Activated CD8-positive, alpha-beta T cell treated with anti-CD3 and anti-CD28 coated beads, Interleukin-2, amount 10 ng/mL, durations not matched to agents 7 days and 5 days (primary cell): Measurements from ENCODE around the gene TRIM14. TPM values are rescaled to one million over a fixed set of nuclear protein-coding genes. Genes with fewer than 3 reads are reported as not detected.
"Not testable (repeated sequence)": the region's sequence is repeated elsewhere in the genome, so short reads cannot be mapped to it uniquely, and the experiment has no call there.

Source experiments
- ATAC-seq: fragments of 150-1000 bp; cut with Tn5 transposase; one replicate; pipeline ENCODE4 v1.10.0; 2021; ENCODE audit warnings: moderate library complexity
- CTCF ChIA-PET: fragments of 350-600 bp; sonication (Branson Sonifier 250); formaldehyde crosslinking; loops from one replicate; lab custom pipeline; 2021; ENCODE audit warnings: antibody characterized with exemption; lab: Charles Lee
- POLR2A ChIA-PET: fragments of 350-600 bp; sonication (Branson Sonifier 250); formaldehyde crosslinking; loops from one replicate; lab custom pipeline; 2021; ENCODE audit warnings: antibody characterized with exemption; lab: Charles Lee
- DNase-seq: peaks from one replicate; pipeline ENCODE4 v3.0.0-alpha.2; 2020
- H3K27ac Mint-ChIP-seq: one replicate; pipeline ENCODE4 v1.8.0; 2021; ENCODE audit warnings: mild to moderate bottlenecking, mixed read lengths
- H3K27me3 Mint-ChIP-seq: one replicate; pipeline ENCODE4 v1.8.0; 2021; ENCODE audit warnings: low read depth, mixed read lengths
- H3K36me3 Mint-ChIP-seq: one replicate; pipeline ENCODE4 v1.8.0; 2021; ENCODE audit warnings: low read depth, mixed read lengths
- H3K4me1 Mint-ChIP-seq: one replicate; pipeline ENCODE4 v1.8.0; 2021; ENCODE audit warnings: low read depth, mixed read lengths
- H3K4me3 Mint-ChIP-seq: one replicate; pipeline ENCODE4 v1.8.0; 2021; ENCODE audit warnings: mild to moderate bottlenecking, mixed read lengths
- H3K9me3 Mint-ChIP-seq: one replicate; pipeline ENCODE4 v1.8.0; 2022; ENCODE audit warnings: mixed read lengths; ENCODE audit not compliant: insufficient read depth
- total RNA-seq, 2 experiments: library from RNA; stranded (reverse); gene quantifications; one replicate each; pipeline ENCODE4 v1.2.3, GENCODE V29; 2021

Gene TRIM14
- total RNA-seq, 2 experiments from 2014 or later = 85.2 to 90.5 TPM

DNA sequence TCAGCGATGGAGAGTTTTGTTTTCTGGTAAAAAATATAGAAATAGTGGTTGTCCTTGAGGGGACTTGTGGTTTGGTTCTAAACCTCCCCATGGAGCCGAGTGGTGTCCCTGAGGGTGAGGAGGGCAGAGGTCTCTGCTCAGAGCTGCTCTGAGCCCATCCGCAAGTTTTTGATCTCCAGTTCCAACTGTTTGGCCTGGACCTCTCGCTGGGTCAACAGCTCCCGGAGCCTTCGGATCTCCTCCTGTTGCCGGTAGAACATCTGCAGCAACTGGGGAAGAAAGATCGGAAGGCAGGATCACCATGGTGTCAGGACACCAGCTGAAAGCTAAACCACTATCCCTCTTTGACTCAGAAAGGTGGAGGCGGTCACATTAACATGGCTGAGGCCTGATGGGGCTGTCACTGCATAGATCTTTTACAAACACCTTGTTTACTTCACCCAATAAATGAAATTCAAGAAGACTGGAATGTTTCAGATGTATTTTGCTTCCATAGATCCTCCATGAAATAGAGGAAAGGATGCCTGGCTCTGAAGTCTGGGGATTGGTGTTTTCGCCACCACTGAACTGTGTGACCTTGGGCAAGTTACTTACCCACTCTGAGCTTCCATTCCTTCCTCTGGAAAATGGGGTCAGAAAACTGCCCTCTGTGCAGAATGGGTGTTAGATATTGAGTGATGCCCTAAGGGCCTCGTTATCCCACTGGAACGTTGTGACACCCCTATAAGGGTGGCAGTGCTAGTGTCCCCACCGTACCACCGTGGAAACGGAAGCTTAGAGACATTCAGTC lies 5.8 kb upstream of the TRIM14 start:
- Mint-ChIP-seq H3K9me3 (no peaks in the 10 kb centered on the region), H3K36me3 (peaks cover 18% of the 10 kb centered on the region), H3K4me1 (peaks cover 28% of the 10 kb centered on the region), H3K4me3 (no peak overlapping the region), H3K27ac (no peak overlapping the region), H3K27me3 (no peaks in the 10 kb centered on the region)
- CTCF ChIA-PET = interaction anchor here (1.4 kb wide), 1 partner anchor 80 kb away, joined by 4 read pairs; no protein-coding TSS in a partner anchor
- DNase-seq (no peak), ATAC-seq (no peak)
- POLR2A ChIA-PET = no interaction called here

DNA sequence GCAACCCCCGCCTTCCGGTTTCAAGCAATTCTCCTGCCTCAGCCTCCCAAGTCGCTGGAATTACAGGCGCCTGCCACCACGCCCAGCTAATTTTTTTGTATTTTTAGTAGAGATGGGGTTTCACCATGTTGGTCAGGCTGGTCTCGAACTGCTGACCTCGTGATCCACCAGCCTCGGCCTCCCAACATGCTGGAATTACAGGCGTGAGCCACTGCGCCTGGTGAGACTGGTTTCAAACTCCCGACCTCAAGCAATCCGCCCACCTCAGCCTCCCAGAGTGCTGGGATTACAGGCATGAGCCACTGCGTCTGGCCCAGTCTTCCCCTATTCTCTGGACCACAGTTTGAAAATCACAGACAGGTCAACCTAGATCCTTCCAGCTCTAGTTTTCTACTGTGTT lies 5.1 kb upstream of the TRIM14 start:
- Mint-ChIP-seq H3K4me1 (peaks cover 27% of the 10 kb centered on the region), H3K36me3 (peaks cover 14% of the 10 kb centered on the region)
- H3K4me3 Mint-ChIP-seq, DNase-seq, ATAC-seq, H3K27ac Mint-ChIP-seq, H3K27me3 Mint-ChIP-seq, POLR2A ChIA-PET, H3K9me3 Mint-ChIP-seq: not testable (repeated sequence)
- CTCF ChIA-PET = interaction anchor here (1.4 to 1.8 kb wide), 2 partner anchors 50 to 81 kb away, joined by 4 to 5 read pairs; no protein-coding TSS in a partner anchor

DNA sequence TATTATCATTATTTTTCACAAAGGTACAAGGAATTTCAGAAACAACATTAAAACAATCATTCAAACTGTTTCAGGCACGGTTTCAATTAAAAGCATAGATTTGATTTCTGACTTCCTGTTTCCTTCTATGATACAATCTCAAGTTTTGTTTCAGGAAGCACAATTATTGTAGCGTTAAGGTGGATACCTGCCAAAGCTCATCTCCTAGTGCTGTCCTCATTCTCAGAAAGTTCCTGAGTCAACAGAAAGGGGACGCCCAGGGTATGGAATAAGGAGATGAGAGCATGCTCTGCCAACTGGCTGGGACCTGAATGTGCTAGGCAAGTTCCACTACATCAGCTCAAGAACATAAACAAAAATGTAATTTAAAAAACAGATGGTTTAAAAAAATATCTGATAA lies 2.0 kb upstream of the TRIM14 start:
- ATAC-seq = no peak
- Mint-ChIP-seq H3K4me1 (peaks cover 40% of the 10 kb centered on the region), H3K4me3 (peak overlapping the region; percentile 83), H3K27me3 (no peaks in the 10 kb centered on the region), H3K9me3 (no peaks in the 10 kb centered on the region), H3K27ac (no peak overlapping the region), H3K36me3 (peaks cover 30% of the 10 kb centered on the region)
- ChIA-PET CTCF (interaction anchor here (0.7 to 3.5 kb wide), 8 partner anchors 8 to 139 kb away, joined by 3 to 11 read pairs (median 4); partner anchors contain the start of gene CORO2A), POLR2A (interaction anchor here (1.2 to 3.3 kb wide), 3 partner anchors 19 to 135 kb away, joined by 3 to 17 read pairs (median 11); partner anchors contain the start of gene TBC1D2)
- DNase-seq = no peak

DNA sequence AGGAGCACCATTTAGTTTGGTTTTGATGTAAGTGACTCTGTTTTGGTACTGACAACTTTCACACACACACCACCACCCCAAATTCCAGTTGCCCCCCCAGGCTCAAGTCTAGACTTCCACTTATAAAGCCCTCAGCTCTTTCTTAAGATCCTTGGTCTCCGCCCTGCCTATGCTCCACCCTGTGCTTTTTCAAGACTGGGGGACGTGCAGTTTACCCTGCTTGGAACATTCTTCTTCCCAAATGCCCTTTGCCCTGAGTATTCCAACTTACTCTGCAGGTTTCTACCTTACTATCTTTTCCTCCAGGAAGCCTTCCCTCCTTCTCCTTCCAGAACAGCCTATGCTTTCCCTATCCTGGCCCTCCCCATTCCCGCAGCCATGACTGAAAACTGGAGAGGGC lies 1.5 kb upstream of the TRIM14 start:
- H3K27me3 Mint-ChIP-seq = no peaks in the 10 kb centered on the region
- peaks cover 42% of the 10 kb centered on the region for H3K4me1 Mint-ChIP-seq
- DNase-seq (no peak), ATAC-seq (no peak)
- H3K9me3 Mint-ChIP-seq = no peaks in the 10 kb centered on the region
- peak overlapping the region; percentile 83 for H3K4me3 Mint-ChIP-seq
- ChIA-PET POLR2A (interaction anchor here (0.6 to 3.3 kb wide), 5 partner anchors 12 to 136 kb away, joined by 3 to 17 read pairs (median 3); partner anchors contain the start of gene TBC1D2), CTCF (interaction anchor here (0.7 to 3.5 kb wide), 6 partner anchors 9 to 140 kb away, joined by 3 to 11 read pairs (median 4); no protein-coding TSS in a partner anchor)
- H3K36me3 Mint-ChIP-seq = peaks cover 32% of the 10 kb centered on the region
- peak overlapping the region; percentile 83 for H3K27ac Mint-ChIP-seq

DNA sequence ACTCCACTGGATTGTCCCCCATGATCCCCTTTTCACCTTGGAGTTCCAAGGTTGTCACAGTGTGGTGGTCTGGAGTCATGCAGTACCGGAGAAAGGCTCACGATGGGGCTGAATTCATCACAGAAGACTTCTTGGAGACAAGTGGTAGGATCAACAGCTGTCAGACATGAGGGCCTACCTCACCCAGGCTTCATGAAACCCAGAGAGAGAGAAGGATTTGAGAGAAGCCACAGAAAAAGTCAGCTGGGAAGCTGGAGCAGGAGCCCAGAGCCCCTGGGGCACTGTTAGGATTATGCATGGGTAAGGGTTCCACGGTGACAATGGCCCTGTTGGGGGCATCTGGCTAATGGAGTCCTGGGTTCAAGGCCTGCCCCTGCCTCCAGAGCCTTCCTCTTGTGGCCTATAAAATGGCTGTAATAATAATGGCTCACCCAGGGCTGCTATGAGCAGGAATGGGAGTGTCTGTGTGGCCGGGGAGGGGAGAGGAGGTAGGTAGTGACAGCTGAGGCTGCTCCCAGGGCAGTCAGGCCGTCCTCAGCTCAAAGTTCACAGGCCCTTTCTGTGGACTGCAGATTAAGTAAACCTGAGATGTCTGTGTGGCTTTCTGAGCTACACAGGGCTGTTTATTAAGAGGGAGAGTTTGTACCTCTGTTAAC lies 910 bp downstream of the TRIM14 start:
- Mint-ChIP-seq H3K9me3 (no peaks in the 10 kb centered on the region), H3K4me3 (peak overlapping the region; percentile 83), H3K27me3 (no peaks in the 10 kb centered on the region), H3K4me1 (peaks cover 48% of the 10 kb centered on the region), H3K27ac (peak overlapping the region; percentile 92), H3K36me3 (peaks cover 43% of the 10 kb centered on the region)
- ATAC-seq (peak; percentile 75), DNase-seq (peak; percentile 77)
- ChIA-PET POLR2A (interaction anchor here (0.6 to 2.8 kb wide), 17 partner anchors 9 to 196 kb away, joined by 3 to 49 read pairs (median 4); partner anchors contain the start of genes NANS, TBC1D2 and TRMO), CTCF (interaction anchor here (0.6 to 2.7 kb wide), 26 partner anchors 9 to 195 kb away, joined by 3 to 50 read pairs (median 6); partner anchors contain the start of genes CORO2A, NANS and TBC1D2)

DNA sequence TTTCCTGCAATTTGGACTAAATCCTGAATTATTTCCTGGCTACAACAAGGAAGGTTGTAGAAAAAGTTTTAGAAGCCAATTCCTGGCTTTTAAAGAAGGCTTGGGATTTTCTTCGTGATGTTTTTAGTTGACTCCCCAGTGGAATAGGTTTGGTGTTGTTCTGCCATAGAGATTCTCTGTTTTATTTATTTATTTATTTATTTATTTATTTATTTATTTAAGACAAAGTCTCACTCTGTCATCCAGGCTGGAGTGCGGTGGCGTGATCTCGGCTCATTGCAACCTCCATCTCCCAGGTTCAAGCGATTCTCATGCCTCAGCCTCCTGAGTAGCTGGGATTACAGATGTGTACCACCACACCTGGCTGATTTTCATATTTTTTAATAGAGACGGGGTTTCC lies 1.9 kb downstream of the TRIM14 start:
- peaks cover 54% of the 10 kb centered on the region for H3K4me1 Mint-ChIP-seq
- H3K9me3 Mint-ChIP-seq, H3K27me3 Mint-ChIP-seq, ATAC-seq, DNase-seq, H3K27ac Mint-ChIP-seq: not testable (repeated sequence)
- H3K4me3 Mint-ChIP-seq = peak overlapping the region; percentile 10
- POLR2A ChIA-PET = interaction anchor here (1.0 to 2.8 kb wide), 5 partner anchors 8 to 139 kb away, joined by 3 to 49 read pairs (median 19); partner anchors contain the start of genes CORO2A and TBC1D2
- H3K36me3 Mint-ChIP-seq = peaks cover 47% of the 10 kb centered on the region
- CTCF ChIA-PET = interaction anchor here (1.3 to 2.7 kb wide), 5 partner anchors 8 to 139 kb away, joined by 3 to 50 read pairs (median 39); partner anchors contain the start of gene TBC1D2

DNA sequence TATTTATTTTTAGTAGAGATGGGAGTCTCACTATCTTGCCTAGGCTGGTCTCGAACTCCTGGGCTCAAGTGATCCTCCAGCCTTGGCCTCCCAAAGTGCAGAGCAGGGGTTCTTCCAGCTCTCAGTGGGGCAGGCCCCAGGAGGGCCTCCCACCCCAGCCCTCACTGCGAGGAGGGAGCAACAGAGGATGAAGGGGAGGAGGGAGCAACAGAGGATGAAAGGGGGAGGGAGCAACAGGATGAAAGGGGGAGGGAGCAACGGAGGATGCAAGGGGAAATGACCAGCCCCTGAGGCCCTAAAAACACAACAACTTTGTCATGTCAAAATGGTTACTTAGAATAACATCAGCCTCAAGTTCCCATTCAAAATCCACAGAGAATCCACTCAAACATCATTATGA lies 10.0 kb downstream of the TRIM14 start:
- Mint-ChIP-seq H3K4me1 (peaks cover 80% of the 10 kb centered on the region), H3K27ac (peak overlapping the region; percentile 95), H3K27me3 (no peaks in the 10 kb centered on the region), H3K36me3 (peaks cover 84% of the 10 kb centered on the region), H3K9me3 (no peaks in the 10 kb centered on the region), H3K4me3 (peak overlapping the region; percentile 64)
- ChIA-PET POLR2A (interaction anchor here (1.1 to 3.8 kb wide), 6 partner anchors 9 to 147 kb away, joined by 3 to 49 read pairs (median 8); partner anchors contain the start of genes CORO2A, TBC1D2 and TRIM14), CTCF (interaction anchor here (0.9 to 3.4 kb wide), 4 partner anchors 9 to 74 kb away, joined by 3 to 43 read pairs (median 9); partner anchors contain the start of gene TRIM14)
- DNase-seq = peak; percentile 37
- peak; percentile 13 for ATAC-seq

DNA sequence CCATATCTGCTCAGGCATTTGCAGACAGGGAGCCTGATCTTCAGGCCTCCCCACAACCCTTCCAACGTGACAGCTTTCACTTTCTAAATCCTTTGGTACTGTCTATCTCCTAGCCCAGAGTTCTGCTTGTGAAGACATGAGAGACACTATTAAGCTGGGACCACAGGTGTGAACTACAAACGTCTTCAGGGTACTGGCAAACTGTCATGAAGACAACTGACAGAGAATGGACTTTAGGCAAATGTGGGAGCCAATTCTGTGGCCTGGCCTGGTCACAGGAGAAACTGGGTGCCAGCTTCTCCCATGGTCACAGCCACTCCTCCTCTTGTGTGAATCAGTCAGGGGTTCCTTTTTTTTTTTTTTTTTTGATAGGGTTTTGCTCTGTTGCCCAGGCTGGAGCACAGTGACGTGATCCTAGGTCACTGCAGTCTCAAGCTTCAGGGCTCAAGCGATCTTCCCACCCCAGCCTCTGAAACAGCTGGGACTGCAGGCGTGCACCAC lies 10.4 kb downstream of the TRIM14 start:
- Mint-ChIP-seq H3K4me3 (peak overlapping the region; percentile 64), H3K27ac (peak overlapping the region; percentile 95), H3K27me3 (no peaks in the 10 kb centered on the region), H3K4me1 (peaks cover 82% of the 10 kb centered on the region), H3K9me3 (no peaks in the 10 kb centered on the region), H3K36me3 (peaks cover 85% of the 10 kb centered on the region)
- ChIA-PET POLR2A (interaction anchor here (1.0 to 3.8 kb wide), 7 partner anchors 8 to 147 kb away, joined by 3 to 49 read pairs (median 7); partner anchors contain the start of genes CORO2A, TBC1D2 and TRIM14), CTCF (interaction anchor here (0.8 to 2.8 kb wide), 4 partner anchors 10 to 147 kb away, joined by 3 to 43 read pairs (median 4); partner anchors contain the start of gene TRIM14)
- ATAC-seq (peak; percentile 94), DNase-seq (peak; percentile 70)

DNA sequence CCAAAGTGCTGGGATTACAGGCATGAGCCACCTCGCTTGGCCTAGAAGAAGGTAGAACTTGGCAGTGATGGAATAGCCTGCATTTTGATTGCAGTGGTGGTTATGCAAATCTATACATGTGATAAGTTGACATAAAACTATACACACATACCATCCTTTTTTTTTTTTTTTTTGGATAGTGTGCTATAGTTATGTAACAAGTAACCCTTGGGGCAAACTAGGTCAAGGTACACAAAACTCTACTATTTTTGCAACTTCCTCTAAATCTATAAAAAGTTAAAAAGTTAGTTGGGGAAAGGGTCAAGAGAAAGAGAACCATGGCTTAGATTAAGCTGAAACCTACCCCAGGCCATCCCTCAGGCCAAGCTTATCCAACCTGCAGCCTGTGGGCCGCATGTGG lies 11.1 kb downstream of the TRIM14 start:
- peak; percentile 11 for ATAC-seq

DNA sequence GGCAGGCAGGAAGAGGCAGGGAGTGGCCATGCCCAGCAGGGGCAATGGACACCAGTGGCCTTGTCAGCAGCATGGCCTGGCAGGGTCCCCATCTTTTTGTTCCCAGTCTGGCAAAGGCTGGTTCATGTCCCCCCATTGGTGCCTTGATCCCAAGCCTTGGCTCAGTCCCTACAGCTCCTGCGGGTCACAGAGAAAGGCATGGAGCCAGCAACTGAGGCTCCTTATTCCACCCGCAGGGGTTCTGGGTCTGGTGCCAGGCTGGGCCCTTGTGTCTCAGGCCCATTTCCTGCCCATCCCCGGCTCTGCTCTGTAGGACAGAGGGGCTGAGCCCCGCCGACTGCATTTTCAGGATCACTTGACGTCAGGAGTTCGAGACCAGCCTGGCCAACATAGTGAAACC lies 14.0 kb downstream of the TRIM14 start:
- DNase-seq = no peak
- H3K4me1 Mint-ChIP-seq = peaks cover 91% of the 10 kb centered on the region
- H3K27ac Mint-ChIP-seq = peak overlapping the region; percentile 98
- no peaks in the 10 kb centered on the region for H3K27me3 Mint-ChIP-seq
- no peak overlapping the region for H3K4me3 Mint-ChIP-seq
- no peaks in the 10 kb centered on the region for H3K9me3 Mint-ChIP-seq
- peaks cover 79% of the 10 kb centered on the region for H3K36me3 Mint-ChIP-seq
- ATAC-seq = no peak
- ChIA-PET CTCF (interaction anchor here (1.2 to 5.0 kb wide), 3 partner anchors 13 to 17 kb away, joined by 7 to 50 read pairs (median 8); partner anchors contain the start of gene TRIM14), POLR2A (interaction anchor here (1.5 to 2.5 kb wide), 2 partner anchors 14 to 151 kb away, joined by 4 to 12 read pairs; partner anchors contain the start of gene TRIM14)

More for the DNA sequence above, 11.1 kb downstream of the TRIM14 start:
- POLR2A ChIA-PET = interaction anchor here (0.6 to 3.8 kb wide), 8 partner anchors 10 to 148 kb away, joined by 3 to 49 read pairs (median 6); partner anchors contain the start of genes CORO2A, TBC1D2 and TRIM14
- DNase-seq = no peak
- Mint-ChIP-seq H3K9me3 (no peaks in the 10 kb centered on the region), H3K4me3 (peak overlapping the region; percentile 64), H3K27me3 (no peaks in the 10 kb centered on the region), H3K36me3 (peaks cover 83% of the 10 kb centered on the region), H3K27ac (peak overlapping the region; percentile 95), H3K4me1 (peaks cover 83% of the 10 kb centered on the region)
- CTCF ChIA-PET = interaction anchor here (0.8 to 2.8 kb wide), 3 partner anchors 10 to 148 kb away, joined by 4 to 43 read pairs (median 5); partner anchors contain the start of gene TRIM14
